Stimulated activated CD4-positive, alpha-beta T cell treated with anti-CD3 and anti-CD28 coated beads, Interleukin-1b, Interleukin-23, amount 100 ng/mL, for 4 hours (primary cell): ENCODE measurements around the gene OPTN.

ENCODE experiments used
- DNase-seq, 2 donors: peaks; one replicate each; pipeline ENCODE4 v3.0.0-alpha.2; 2020; ENCODE audit warnings: low read depth in 2 of 2

OPTN gene

GRCh38 chr10:13184276-13184675 lies 84.3 kb downstream of the OPTN start:
- DNase-seq, result no peak

GRCh38 chr10:13184730-13185514 lies 85.0 kb downstream of the OPTN start:
- DNase-seq, result no peak

DNA sequence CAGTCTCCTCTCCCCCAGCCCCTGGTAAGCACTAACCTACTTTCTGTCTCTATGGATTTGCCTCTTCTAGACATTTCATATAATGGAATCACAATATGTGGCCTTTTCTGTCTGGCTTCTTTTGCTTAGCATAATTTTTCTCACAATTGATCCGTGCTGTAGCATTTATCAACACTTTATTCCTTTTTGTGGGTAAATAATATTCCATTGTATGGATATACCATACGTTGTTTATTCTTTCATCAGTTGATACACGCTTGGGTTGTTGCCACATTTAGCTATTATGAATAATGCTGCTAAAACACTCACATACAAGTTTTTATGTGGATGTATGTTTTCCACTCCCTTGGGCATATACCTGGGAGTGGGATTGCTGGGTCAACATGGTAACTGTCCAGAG lies 87.2 kb downstream of the OPTN start:
- DNase-seq, result no peak
